HAP-1 (cell line): ENCODE results near the gene ZBED4.
A peak's percentile ranks its signal among the peaks of the same experiment; 100 is the strongest.

Experiments used
- DNase-seq, 2 experiments: peaks; one replicate each; pipeline ENCODE4 v3.0.0-alpha.2; 2016 to 2020; ENCODE audit warnings: low spot score in 2 of 2
- H3K27me3 ChIP-seq: fragments of 250-450 bp; sonication (Bioruptor Pico); 2 replicates; pipeline ENCODE4 v1.5.1; 2020; ENCODE audit warnings: low read depth, mild to moderate bottlenecking, moderate library complexity
- H3K36me3 ChIP-seq: fragments of 250-450 bp; sonication (Bioruptor Pico); replicated peaks from 2 replicates; pipeline ENCODE4 v1.5.1; 2020; ENCODE audit warnings: mild to moderate bottlenecking
- H3K4me1 ChIP-seq: fragments of 250-450 bp; sonication (Bioruptor Pico); 2 replicates; pipeline ENCODE4 v1.5.1; 2020; ENCODE audit warnings: mild to moderate bottlenecking
- H3K4me3 ChIP-seq: fragments of 250-450 bp; sonication (Bioruptor Pico); 2 replicates; pipeline ENCODE4 v1.5.1; 2020; ENCODE audit warnings: mild to moderate bottlenecking, moderate library complexity
- H3K9me3 ChIP-seq: fragments of 250-450 bp; sonication (Bioruptor Pico); 2 replicates; pipeline ENCODE4 v1.5.1; 2020; ENCODE audit warnings: mild to moderate bottlenecking, moderate library complexity
- in situ Hi-C: fragments of 300-500 bp; cut with MboI; formaldehyde crosslinking; loops from 3 replicates; pipeline ENCODE4 v1.14.3; 2020; ENCODE audit warnings: low sequenced_read_pairs, inconsistent platforms, mixed read lengths

ZBED4 gene

GRCh38 chr22:49823289-49824045 lies 30.2 kb upstream of the ZBED4 start:
- H3K27me3 ChIP-seq, result no peaks in the 10 kb centered on the region
- H3K36me3 ChIP-seq, result peaks cover 82% of the 10 kb centered on the region
- peaks cover 8% of the 10 kb centered on the region for H3K4me1 ChIP-seq
- in situ Hi-C loops, result no loop called here
- no peaks in the 10 kb centered on the region for H3K9me3 ChIP-seq
- DNase-seq, result no peak
- H3K4me3 ChIP-seq, result no peak overlapping the region

- in situ Hi-C loops, result no loop called here
- no peak for DNase-seq
- peaks cover 8% of the 10 kb centered on the region for H3K4me1 ChIP-seq
- no peaks in the 10 kb centered on the region for H3K27me3 ChIP-seq
- H3K4me3 ChIP-seq, result no peak overlapping the region
- H3K36me3 ChIP-seq, result peaks cover 73% of the 10 kb centered on the region
- no peaks in the 10 kb centered on the region for H3K9me3 ChIP-seq
Measured at GRCh38 chr22:49824185-49824925, 29.3 kb upstream of the ZBED4 start.

- Histone ChIP-seq H3K27me3 (no peaks in the 10 kb centered on the region), H3K4me3 (peak overlapping the region; percentile 72; the same call in 1 of the 2 replicates), H3K4me1 (peaks cover 8% of the 10 kb centered on the region), H3K9me3 (no peaks in the 10 kb centered on the region), H3K36me3 (peaks cover 67% of the 10 kb centered on the region)
- in situ Hi-C loops, result no loop called here
- no peak for DNase-seq
Measured at GRCh38 chr22:49824936-49825335, 28.7 kb upstream of the ZBED4 start.

GRCh38 chr22:49825436-49825835 lies 28.2 kb upstream of the ZBED4 start:
- DNase-seq, result no peak
- H3K36me3 ChIP-seq, result peaks cover 62% of the 10 kb centered on the region
- no peaks in the 10 kb centered on the region for H3K27me3 ChIP-seq
- peaks cover 8% of the 10 kb centered on the region for H3K4me1 ChIP-seq
- no peaks in the 10 kb centered on the region for H3K9me3 ChIP-seq
- in situ Hi-C loops, result no loop called here
- peak overlapping the region; percentile 72 for H3K4me3 ChIP-seq

- Histone ChIP-seq H3K27me3 (no peaks in the 10 kb centered on the region), H3K36me3 (peaks cover 56% of the 10 kb centered on the region), H3K9me3 (no peaks in the 10 kb centered on the region; the same call in 1 of the 2 replicates), H3K4me3 (peak overlapping the region; percentile 72), H3K4me1 (peaks cover 8% of the 10 kb centered on the region)
- DNase-seq, result peak in 1 of 2 experiments; percentile 40
- in situ Hi-C loops, result no loop called here
Measured at GRCh38 chr22:49825944-49826602, 27.6 kb upstream of the ZBED4 start.

- Histone ChIP-seq H3K4me3 (peak overlapping the region; percentile 72), H3K4me1 (peaks cover 8% of the 10 kb centered on the region), H3K36me3 (peaks cover 49% of the 10 kb centered on the region), H3K9me3 (no peaks in the 10 kb centered on the region; the same call in 1 of the 2 replicates), H3K27me3 (peaks cover 2% of the 10 kb centered on the region; the same call in 1 of the 2 replicates)
- DNase-seq, result peak in 1 of 2 experiments; percentile 41
- in situ Hi-C loops, result no loop called here
Measured at GRCh38 chr22:49826603-49827270, 26.9 kb upstream of the ZBED4 start.

GRCh38 chr22:49827271-49827852 lies 26.3 kb upstream of the ZBED4 start:
- no peak for DNase-seq
- peaks cover 8% of the 10 kb centered on the region for H3K4me1 ChIP-seq
- H3K9me3 ChIP-seq, result no peaks in the 10 kb centered on the region; the same call in 1 of the 2 replicates
- peaks cover 3% of the 10 kb centered on the region; the same call in 1 of the 2 replicates for H3K27me3 ChIP-seq
- peak overlapping the region; percentile 72 for H3K4me3 ChIP-seq
- H3K36me3 ChIP-seq, result peaks cover 43% of the 10 kb centered on the region
- in situ Hi-C loops, result no loop called here

- peak within 1 kb of the TSS; percentile 72 for H3K4me3 ChIP-seq
- H3K36me3 ChIP-seq, result peaks cover 36% of the 10 kb centered on the region
- peaks cover 3% of the 10 kb centered on the region; the same call in 1 of the 2 replicates for H3K27me3 ChIP-seq
- H3K4me1 ChIP-seq, result peaks cover 8% of the 10 kb centered on the region
- H3K9me3 ChIP-seq, result no peaks in the 10 kb centered on the region; the same call in 1 of the 2 replicates
- peak; percentile 48 to 66 for DNase-seq
- in situ Hi-C loops, result no loop called here
Measured at GRCh38 chr22:49827853-49828598, 25.6 kb upstream of the ZBED4 start, which contains the start of gene BRD1. TSS of gene BRD1 (minus strand) at chr22:49827873. CDS start at chr22:49824317, 3,556 bp downstream.

GRCh38 chr22:49828599-49828965 lies 25.1 kb upstream of the ZBED4 start:
- Histone ChIP-seq H3K4me3 (no peak overlapping the region), H3K4me1 (peaks cover 8% of the 10 kb centered on the region), H3K9me3 (no peaks in the 10 kb centered on the region; the same call in 1 of the 2 replicates), H3K36me3 (peaks cover 31% of the 10 kb centered on the region), H3K27me3 (peaks cover 3% of the 10 kb centered on the region; the same call in 1 of the 2 replicates)
- in situ Hi-C loops, result no loop called here
- DNase-seq, result no peak

- H3K36me3 ChIP-seq, result peaks cover 24% of the 10 kb centered on the region
- H3K4me1 ChIP-seq, result peaks cover 8% of the 10 kb centered on the region
- in situ Hi-C loops, result no loop called here
- no peak overlapping the region for H3K4me3 ChIP-seq
- DNase-seq, result no peak
- H3K9me3 ChIP-seq, result no peaks in the 10 kb centered on the region; the same call in 1 of the 2 replicates
- H3K27me3 ChIP-seq, result peaks cover 3% of the 10 kb centered on the region; the same call in 1 of the 2 replicates
Measured at GRCh38 chr22:49829044-49829853, 24.4 kb upstream of the ZBED4 start.

GRCh38 chr22:49833340-49834007 lies 20.2 kb upstream of the ZBED4 start:
- DNase-seq, result no peak

More at GRCh38 chr22:49833340-49834007, 20.2 kb upstream of the ZBED4 start:
- H3K4me1 ChIP-seq, result no peaks in the 10 kb centered on the region
- H3K27me3 ChIP-seq, result peaks cover 3% of the 10 kb centered on the region; the same call in 1 of the 2 replicates
- H3K9me3 ChIP-seq, result no peaks in the 10 kb centered on the region; the same call in 1 of the 2 replicates
- in situ Hi-C loops, result no loop called here
- no peaks in the 10 kb centered on the region for H3K36me3 ChIP-seq
- no peak overlapping the region for H3K4me3 ChIP-seq
